HL-60 (cell line): ENCODE measurements around the gene OSBPL10.

Experiments
- CTCF ChIP-seq: IDR thresholded peaks from one replicate; pipeline ENCODE4 v1.5.1; 2011; ENCODE audit warnings: low read length, control low read depth, inconsistent platforms; ENCODE audit not compliant: insufficient read depth
- GABPA ChIP-seq: IDR thresholded peaks from 2 replicates; pipeline ENCODE4 v1.6.1; 2012; ENCODE audit warnings: low read depth
- POLR2AphosphoS5 ChIP-seq: IDR thresholded peaks from 2 replicates; pipeline ENCODE4 v1.6.1; 2012; ENCODE audit warnings: low read depth
- REST ChIP-seq: IDR thresholded peaks from 2 replicates; pipeline ENCODE4 v1.6.1; 2012; ENCODE audit warnings: low read depth; ENCODE audit not compliant: insufficient replicate concordance

- TF ChIP-seq CTCF, result no peak
- TF ChIP-seq POLR2AphosphoS5, result no peak
- TF ChIP-seq REST, result no peak
- TF ChIP-seq GABPA, result no peak
Observed at GRCh38 chr3:31635545-31635944, 345.5 kb downstream of the OSBPL10 start.
